Measurements from ENCODE around the gene MND1. TPM values are rescaled to one million over a fixed set of nuclear protein-coding genes. Genes with fewer than 3 reads are reported as not detected.

Gene MND1
- total RNA-seq, 2 donors from 2014 or later: 29.8 to 38.4 TPM

- H3K4me3 Mint-ChIP-seq: no peak overlapping the region
- H3K27ac Mint-ChIP-seq: peak overlapping the region; percentile 44
- H3K4me1 Mint-ChIP-seq (ENCODE audit: low read depth): peaks cover 39% of the 10 kb centered on the region
- DNase-seq (no peak), ATAC-seq (replicated peaks in 1 of 2) (no peak)
- H3K27me3 Mint-ChIP-seq (ENCODE audit: low read depth): no peaks in the 10 kb centered on the region
- H3K36me3 Mint-ChIP-seq (ENCODE audit: insufficient read depth in 2 of 2): no peaks in the 10 kb centered on the region
- H3K9me3 Mint-ChIP-seq: no peaks in the 10 kb centered on the region
Measured at GRCh38 chr4:153419029-153419428, 74.5 kb downstream of the MND1 start.

- H3K27ac Mint-ChIP-seq: no peak overlapping the region
- no peaks in the 10 kb centered on the region for H3K36me3 Mint-ChIP-seq (ENCODE audit: insufficient read depth in 2 of 2)
- no peaks in the 10 kb centered on the region for H3K27me3 Mint-ChIP-seq (ENCODE audit: low read depth)
Measured at GRCh38 chr4:153419673-153420278, 75.3 kb downstream of the MND1 start.

GRCh38 chr4:153420361-153420760 is 75.9 kb downstream of the MND1 start:
- H3K4me3 Mint-ChIP-seq: no peak overlapping the region
- peaks cover 43% of the 10 kb centered on the region for H3K4me1 Mint-ChIP-seq (ENCODE audit: low read depth)
- H3K36me3 Mint-ChIP-seq (ENCODE audit: insufficient read depth in 2 of 2): no peaks in the 10 kb centered on the region
- no peaks in the 10 kb centered on the region for H3K9me3 Mint-ChIP-seq
- DNase-seq (no peak), ATAC-seq (replicated peaks in 1 of 2) (no peak)
- H3K27ac Mint-ChIP-seq: no peak overlapping the region
- H3K27me3 Mint-ChIP-seq (ENCODE audit: low read depth): no peaks in the 10 kb centered on the region

More at GRCh38 chr4:153419673-153420278, 75.3 kb downstream of the MND1 start:
- DNase-seq: no peak
- no peak for ATAC-seq (replicated peaks in 1 of 2)
- H3K4me1 Mint-ChIP-seq (ENCODE audit: low read depth): peaks cover 43% of the 10 kb centered on the region
- H3K4me3 Mint-ChIP-seq: no peak overlapping the region
- H3K9me3 Mint-ChIP-seq: no peaks in the 10 kb centered on the region

- Mint-ChIP-seq H3K4me1 (ENCODE audit: low read depth) (peaks cover 58% of the 10 kb centered on the region), H3K27ac (no peak overlapping the region), H3K9me3 (no peaks in the 10 kb centered on the region), H3K27me3 (ENCODE audit: low read depth) (no peaks in the 10 kb centered on the region), H3K4me3 (no peak overlapping the region), H3K36me3 (ENCODE audit: insufficient read depth in 2 of 2) (no peaks in the 10 kb centered on the region)
- DNase-seq (no peak), ATAC-seq (replicated peaks in 1 of 2) (peak; percentile 79 to 81)
Measured at GRCh38 chr4:153421941-153422340, 77.5 kb downstream of the MND1 start.

- no peaks in the 10 kb centered on the region for H3K27me3 Mint-ChIP-seq (ENCODE audit: low read depth)
- H3K27ac Mint-ChIP-seq: peak overlapping the region; percentile 6
- peaks cover 0 to 2% of the 10 kb centered on the region in 2 donors for H3K36me3 Mint-ChIP-seq (ENCODE audit: insufficient read depth in 2 of 2)
- peak overlapping the region; percentile 23 to 44 for H3K4me3 Mint-ChIP-seq
- DNase-seq (no peak), ATAC-seq (replicated peaks in 1 of 2) (peak; percentile 61 to 77)
- H3K9me3 Mint-ChIP-seq: no peaks in the 10 kb centered on the region
- H3K4me1 Mint-ChIP-seq (ENCODE audit: low read depth): peaks cover 80% of the 10 kb centered on the region
Measured at GRCh38 chr4:153426207-153426885, 81.9 kb downstream of the MND1 start.

- Mint-ChIP-seq H3K27me3 (ENCODE audit: low read depth) (no peaks in the 10 kb centered on the region), H3K9me3 (no peaks in the 10 kb centered on the region), H3K4me3 (no peak overlapping the region), H3K4me1 (ENCODE audit: low read depth) (peaks cover 78% of the 10 kb centered on the region), H3K36me3 (ENCODE audit: insufficient read depth in 2 of 2) (peaks cover 0 to 2% of the 10 kb centered on the region in 2 donors), H3K27ac (no peak overlapping the region)
- ATAC-seq (replicated peaks in 1 of 2) (no peak), DNase-seq (no peak)
Measured at GRCh38 chr4:153427363-153428071, 83.0 kb downstream of the MND1 start.

- peaks cover 82% of the 10 kb centered on the region for H3K4me1 Mint-ChIP-seq (ENCODE audit: low read depth)
- H3K9me3 Mint-ChIP-seq: no peaks in the 10 kb centered on the region
- H3K4me3 Mint-ChIP-seq: peak overlapping the region; percentile 27 to 34
- no peak for ATAC-seq (replicated peaks in 1 of 2)
- H3K27ac Mint-ChIP-seq: peak overlapping the region; percentile 69
- H3K36me3 Mint-ChIP-seq (ENCODE audit: insufficient read depth in 2 of 2): peaks cover 0 to 2% of the 10 kb centered on the region in 2 donors
- no peaks in the 10 kb centered on the region for H3K27me3 Mint-ChIP-seq (ENCODE audit: low read depth)
- no peak for DNase-seq
Measured at GRCh38 chr4:153428941-153429475, 84.5 kb downstream of the MND1 start.

- H3K4me3 Mint-ChIP-seq: peak overlapping the region; percentile 87 to 96
- H3K9me3 Mint-ChIP-seq: no peaks in the 10 kb centered on the region
- no peaks in the 10 kb centered on the region for H3K27me3 Mint-ChIP-seq (ENCODE audit: low read depth)
- ATAC-seq (replicated peaks in 1 of 2) (peak; percentile 86 to 90), DNase-seq (peak; percentile 78 to 79)
- H3K36me3 Mint-ChIP-seq (ENCODE audit: insufficient read depth in 2 of 2): no peaks in the 10 kb centered on the region
- H3K4me1 Mint-ChIP-seq (ENCODE audit: low read depth): peaks cover 67% of the 10 kb centered on the region
- peak overlapping the region; percentile 96 for H3K27ac Mint-ChIP-seq
Measured at GRCh38 chr4:153432965-153433753, 88.7 kb downstream of the MND1 start.

GRCh38 chr4:153433754-153434105 is 89.2 kb downstream of the MND1 start:
- DNase-seq: no peak
- Mint-ChIP-seq H3K4me1 (ENCODE audit: low read depth) (peaks cover 67% of the 10 kb centered on the region), H3K9me3 (no peaks in the 10 kb centered on the region), H3K27ac (peak overlapping the region; percentile 96), H3K27me3 (ENCODE audit: low read depth) (no peaks in the 10 kb centered on the region), H3K4me3 (peak overlapping the region; percentile 87 to 96), H3K36me3 (ENCODE audit: insufficient read depth in 2 of 2) (no peaks in the 10 kb centered on the region)
- no peak for ATAC-seq (replicated peaks in 1 of 2)

- Mint-ChIP-seq H3K27ac (peak overlapping the region; percentile 14), H3K4me1 (ENCODE audit: low read depth) (peaks cover 67% of the 10 kb centered on the region)
- no peak for DNase-seq
Measured at GRCh38 chr4:153434190-153434589, 89.7 kb downstream of the MND1 start.

GRCh38 chr4:153438916-153439756 is 94.6 kb downstream of the MND1 start:
- H3K4me1 Mint-ChIP-seq (ENCODE audit: low read depth): peaks cover 40% of the 10 kb centered on the region
- ATAC-seq (replicated peaks in 1 of 2): peak; percentile 75 to 77

More at GRCh38 chr4:153434190-153434589, 89.7 kb downstream of the MND1 start:
- H3K4me3 Mint-ChIP-seq: peak overlapping the region; percentile 87 to 96
- ATAC-seq (replicated peaks in 1 of 2): peak in 1 of 2 donors; percentile 27
- no peaks in the 10 kb centered on the region for H3K36me3 Mint-ChIP-seq (ENCODE audit: insufficient read depth in 2 of 2)
- no peaks in the 10 kb centered on the region for H3K27me3 Mint-ChIP-seq (ENCODE audit: low read depth)
- no peaks in the 10 kb centered on the region for H3K9me3 Mint-ChIP-seq

GRCh38 chr4:153439831-153440230 is 95.3 kb downstream of the MND1 start:
- peak overlapping the region; percentile 93 for H3K27ac Mint-ChIP-seq
- H3K27me3 Mint-ChIP-seq (ENCODE audit: low read depth): no peaks in the 10 kb centered on the region
- ATAC-seq (replicated peaks in 1 of 2): no peak
- H3K4me1 Mint-ChIP-seq (ENCODE audit: low read depth): peaks cover 38% of the 10 kb centered on the region
- peak overlapping the region in 1 of 2 donors; percentile 69 for H3K4me3 Mint-ChIP-seq
- H3K36me3 Mint-ChIP-seq (ENCODE audit: insufficient read depth in 2 of 2): no peaks in the 10 kb centered on the region
- no peaks in the 10 kb centered on the region for H3K9me3 Mint-ChIP-seq
- DNase-seq: no peak

More at GRCh38 chr4:153438916-153439756, 94.6 kb downstream of the MND1 start:
- H3K9me3 Mint-ChIP-seq: no peaks in the 10 kb centered on the region
- DNase-seq: peak; percentile 19 to 35
- no peaks in the 10 kb centered on the region for H3K27me3 Mint-ChIP-seq (ENCODE audit: low read depth)
- no peaks in the 10 kb centered on the region for H3K36me3 Mint-ChIP-seq (ENCODE audit: insufficient read depth in 2 of 2)
- peak overlapping the region; percentile 69 to 93 for H3K4me3 Mint-ChIP-seq
- peak overlapping the region; percentile 93 for H3K27ac Mint-ChIP-seq

Data from activated T-cell treated with anti-CD3 and anti-CD28 coated beads, Interleukin-2, amount 50 U/mL, for 72 hours (primary cell).